ENCODE data around the gene KCNIP1. TPM values are rescaled to one million over a fixed set of nuclear protein-coding genes. Genes with fewer than 3 reads are reported as not detected.
A peak's percentile ranks its signal among the peaks of the same experiment; 100 is the strongest.

Gene KCNIP1
- polyA plus RNA-seq, 2 of the 4 experiments (the other 2 are of a cell fraction), result not detected

DNA sequence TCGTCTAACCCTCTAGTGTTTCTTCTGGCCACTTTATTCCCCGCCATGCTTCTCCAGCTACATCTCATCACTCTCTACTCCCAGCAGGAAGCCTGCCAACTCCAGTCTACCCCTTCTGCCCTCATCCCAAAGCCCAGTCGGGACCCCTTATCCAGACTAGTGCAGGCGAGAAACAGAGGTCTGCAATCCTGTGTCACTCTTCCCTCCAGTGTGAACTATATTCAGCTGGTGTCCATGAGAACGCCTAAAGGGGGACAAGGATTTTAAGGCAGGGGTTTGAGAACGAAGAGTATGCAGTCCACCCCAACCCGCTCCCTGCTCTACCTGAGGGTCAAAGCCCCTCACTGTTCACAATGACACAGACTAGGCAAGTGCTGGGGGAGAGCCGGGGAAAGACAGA lies 238.0 kb downstream of the KCNIP1 start:
- H3K4me1 ChIP-seq, result peaks cover 14% of the 10 kb centered on the region
- WGBS (ENCODE audit: missing lambda C conversion rate), result 38% methylated on average over 8 of the region's 8 CpGs
- TF ChIP-seq CEBPB (IDR thresholded peaks at IDR 0.05), result no peak
- TF ChIP-seq, protein P1, sequence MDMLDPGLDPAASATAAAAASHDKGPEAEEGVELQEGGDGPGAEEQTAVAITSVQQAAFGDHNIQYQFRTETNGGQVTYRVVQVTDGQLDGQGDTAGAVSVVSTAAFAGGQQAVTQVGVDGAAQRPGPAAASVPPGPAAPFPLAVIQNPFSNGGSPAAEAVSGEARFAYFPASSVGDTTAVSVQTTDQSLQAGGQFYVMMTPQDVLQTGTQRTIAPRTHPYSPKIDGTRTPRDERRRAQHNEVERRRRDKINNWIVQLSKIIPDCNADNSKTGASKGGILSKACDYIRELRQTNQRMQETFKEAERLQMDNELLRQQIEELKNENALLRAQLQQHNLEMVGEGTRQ (IDR thresholded peaks at IDR 0.05), result no peak
- TF ChIP-seq ZFP36 (IDR thresholded peaks at IDR 0.05; ENCODE audit: borderline replicate concordance, partially characterized antibody), result no peak
- no peak for TF ChIP-seq RCOR1 (IDR thresholded peaks at IDR 0.05; ENCODE audit: low read depth, low read length)
- no peak for TF ChIP-seq HOXB5 (CRISPR knock-in tag; IDR thresholded peaks at IDR 0.05)
- TF ChIP-seq, protein P2, sequence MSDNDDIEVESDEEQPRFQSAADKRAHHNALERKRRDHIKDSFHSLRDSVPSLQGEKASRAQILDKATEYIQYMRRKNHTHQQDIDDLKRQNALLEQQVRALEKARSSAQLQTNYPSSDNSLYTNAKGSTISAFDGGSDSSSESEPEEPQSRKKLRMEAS (IDR thresholded peaks at IDR 0.05), result no peak
- TF ChIP-seq, protein P3, sequence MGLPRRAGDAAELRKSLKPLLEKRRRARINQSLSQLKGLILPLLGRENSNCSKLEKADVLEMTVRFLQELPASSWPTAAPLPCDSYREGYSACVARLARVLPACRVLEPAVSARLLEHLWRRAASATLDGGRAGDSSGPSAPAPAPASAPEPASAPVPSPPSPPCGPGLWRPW (IDR thresholded peaks at IDR 0.05), result no peak
- TF ChIP-seq FOSB (CRISPR knock-in tag; IDR thresholded peaks at IDR 0.05), result no peak
- no peak for TF ChIP-seq HOXA7 (CRISPR knock-in tag; IDR thresholded peaks at IDR 0.05)
- no peak for TF ChIP-seq EHF (CRISPR knock-in tag; IDR thresholded peaks at IDR 0.05)
- ChIA-PET CTCF (interaction anchor here (0.6 to 2.2 kb wide), 5 partner anchors 19 to 469 kb away, joined by 3 to 7 read pairs (median 3); no protein-coding TSS in a partner anchor), POLR2A (no interaction called here)
- no peaks in the 10 kb centered on the region for H3K9me3 ChIP-seq
- no peak overlapping the region for H3K27ac ChIP-seq
- no peak for DNase-seq (ENCODE audit: low read depth in 1 of 2, low spot score in 1 of 2)
- H3K4me2 ChIP-seq, result no peak overlapping the region
- no peak for ATAC-seq
- FAIRE-seq, result no peak
- no peak overlapping the region for H3K4me3 ChIP-seq

GRCh38 chr5:170743876-170744212 lies 240.0 kb downstream of the KCNIP1 start:
- Histone ChIP-seq H3K27ac (no peak overlapping the region), H3K4me3 (peak overlapping the region; percentile 35; the same call in 2 of the 3 replicates), H3K4me1 (peaks cover 14% of the 10 kb centered on the region), H3K4me2 (peak overlapping the region; percentile 98), H3K9me3 (no peaks in the 10 kb centered on the region)
- ChIA-PET CTCF (interaction anchor here (0.6 to 10.7 kb wide), 31 partner anchors 9 to 1245 kb away, joined by 3 to 240 read pairs (median 4); partner anchors contain the start of gene GABRP), POLR2A (no interaction called here)
- FAIRE-seq (no peak), DNase-seq (ENCODE audit: low read depth in 1 of 2, low spot score in 1 of 2) (no peak), ATAC-seq (peak; percentile 3 to 15; a peak in 3 of 6 replicates)
- TF ChIP-seq ZFP36 (IDR thresholded peaks at IDR 0.05; ENCODE audit: borderline replicate concordance, partially characterized antibody), result peak; percentile 80
- no peak for TF ChIP-seq HOXB5 (CRISPR knock-in tag; IDR thresholded peaks at IDR 0.05)
- WGBS (ENCODE audit: missing lambda C conversion rate), result 23% methylated on average over 11 of the region's 12 CpGs

GRCh38 chr5:170745481-170746071 lies 241.8 kb downstream of the KCNIP1 start:
- H3K4me2 ChIP-seq, result 0 out of 3 replicates have a peak overlapping the region, but pooled peaks have one; percentile 11
- WGBS (ENCODE audit: missing lambda C conversion rate), result 40% methylated on average over 5 of the region's 12 CpGs
- ChIA-PET POLR2A (no interaction called here), CTCF (interaction anchor here (0.8 to 10.7 kb wide), 26 partner anchors 10 to 1095 kb away, joined by 3 to 240 read pairs (median 5); partner anchors contain the start of gene GABRP)
- peaks cover 14% of the 10 kb centered on the region for H3K4me1 ChIP-seq
- ATAC-seq (peak; percentile 27 to 30; a peak in 4 of 6 replicates), DNase-seq (ENCODE audit: low read depth in 1 of 2, low spot score in 1 of 2) (no peak), FAIRE-seq (no peak)
- H3K27ac ChIP-seq, result no peak overlapping the region
- H3K4me3 ChIP-seq, result no peak overlapping the region
- TF ChIP-seq TP53 (CRISPR knock-in tag; IDR thresholded peaks at IDR 0.05), result no peak
- no peak for TF ChIP-seq MYC (IDR thresholded peaks at IDR 0.05; ENCODE audit: borderline replicate concordance, low read length)
- no peak for TF ChIP-seq HDAC2 (IDR thresholded peaks at IDR 0.05)
- TF ChIP-seq POLR2A (IDR thresholded peaks at IDR 0.05; ENCODE audit: low read length), result no peak
- TF ChIP-seq FOSL2 (IDR thresholded peaks at IDR 0.05), result no peak
- no peak for TF ChIP-seq FOSL2 (CRISPR knock-in tag; IDR thresholded peaks at IDR 0.05)
- no peak for TF ChIP-seq HEYL (CRISPR knock-in tag; IDR thresholded peaks at IDR 0.05)
- TF ChIP-seq, protein P4, sequence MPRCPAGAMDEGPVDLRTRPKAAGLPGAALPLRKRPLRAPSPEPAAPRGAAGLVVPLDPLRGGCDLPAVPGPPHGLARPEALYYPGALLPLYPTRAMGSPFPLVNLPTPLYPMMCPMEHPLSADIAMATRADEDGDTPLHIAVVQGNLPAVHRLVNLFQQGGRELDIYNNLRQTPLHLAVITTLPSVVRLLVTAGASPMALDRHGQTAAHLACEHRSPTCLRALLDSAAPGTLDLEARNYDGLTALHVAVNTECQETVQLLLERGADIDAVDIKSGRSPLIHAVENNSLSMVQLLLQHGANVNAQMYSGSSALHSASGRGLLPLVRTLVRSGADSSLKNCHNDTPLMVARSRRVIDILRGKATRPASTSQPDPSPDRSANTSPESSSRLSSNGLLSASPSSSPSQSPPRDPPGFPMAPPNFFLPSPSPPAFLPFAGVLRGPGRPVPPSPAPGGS (IDR thresholded peaks at IDR 0.05), result no peak
- H3K9me3 ChIP-seq, result no peaks in the 10 kb centered on the region
